NCI-H146 treated with DMSO at 0.1 percent for 48 hours (cell line): ENCODE results near the gene KCNJ10.
"Not testable (repeated sequence)": the region's sequence is repeated elsewhere in the genome, so short reads cannot be mapped to it uniquely, and the experiment has no call there.

Source experiments
- DNase-seq: peaks from one replicate; lab custom pipeline; 2025; ENCODE audit not compliant: unreplicated experiment; lab: John Stamatoyannopoulos, UW

The KCNJ10 gene

DNA sequence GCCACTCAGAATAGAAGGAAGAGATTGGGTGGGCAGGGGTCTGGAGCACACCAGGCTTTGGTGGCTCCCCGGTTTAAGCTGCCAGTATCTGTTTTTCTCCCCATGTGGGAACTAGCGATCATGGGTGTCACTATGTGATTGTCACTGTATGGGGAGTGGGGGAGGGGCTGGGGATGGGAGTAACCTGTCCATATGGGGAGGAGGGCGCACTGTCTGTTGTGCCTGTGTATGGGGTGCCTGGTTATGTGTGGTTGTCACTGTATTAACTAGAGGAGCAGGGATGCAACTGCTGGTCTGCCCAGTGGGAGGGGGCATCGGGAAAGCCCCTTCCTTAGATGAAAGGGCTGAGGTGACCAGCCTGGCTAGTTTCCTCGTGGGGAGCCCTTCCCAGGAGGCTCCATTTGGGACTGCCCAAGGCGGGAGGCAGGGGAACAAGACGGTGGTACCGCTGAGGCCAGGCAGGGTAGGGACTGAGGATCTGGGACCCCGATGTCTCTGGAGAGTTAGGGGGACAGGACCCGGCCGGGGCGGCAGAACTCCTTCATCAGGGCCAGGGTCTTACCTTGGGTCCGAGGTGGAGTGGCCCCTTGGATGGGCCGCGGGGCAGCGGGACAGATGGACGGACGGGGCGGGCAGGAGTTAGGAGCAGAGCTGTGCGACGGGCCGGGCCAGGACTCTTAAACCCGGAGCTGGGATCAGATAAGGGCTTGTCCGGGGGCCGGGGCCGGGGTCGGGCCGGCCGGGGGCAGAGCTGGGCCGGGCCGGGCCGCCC is at the start of gene KCNJ10:
Gene KCNJ10, minus strand, starts transcription at position 701 of the 772 bp plus-strand sequence. CDS start 27,628 bp downstream, outside the sequence.
- DNase-seq, result no peak

DNA sequence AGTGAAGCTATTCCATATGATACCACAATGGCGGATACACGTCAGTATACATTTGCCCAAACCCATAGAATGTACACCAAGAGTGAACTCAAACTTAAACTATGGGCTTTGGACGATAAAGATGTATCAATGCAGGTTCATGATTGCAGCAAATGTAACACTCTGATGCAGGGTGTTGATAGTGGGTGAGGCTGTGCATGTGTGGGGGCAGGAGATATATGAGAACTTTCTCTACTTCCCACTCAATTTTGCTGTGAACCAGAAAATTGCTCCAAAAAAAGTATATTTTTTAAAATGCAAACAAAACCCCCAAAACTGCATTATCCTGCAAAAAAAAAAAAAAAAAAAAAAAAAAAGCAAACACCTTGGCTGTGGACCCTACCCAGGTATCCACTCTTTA is 49.0 kb upstream of the KCNJ10 start:
- DNase-seq, result no peak

DNA sequence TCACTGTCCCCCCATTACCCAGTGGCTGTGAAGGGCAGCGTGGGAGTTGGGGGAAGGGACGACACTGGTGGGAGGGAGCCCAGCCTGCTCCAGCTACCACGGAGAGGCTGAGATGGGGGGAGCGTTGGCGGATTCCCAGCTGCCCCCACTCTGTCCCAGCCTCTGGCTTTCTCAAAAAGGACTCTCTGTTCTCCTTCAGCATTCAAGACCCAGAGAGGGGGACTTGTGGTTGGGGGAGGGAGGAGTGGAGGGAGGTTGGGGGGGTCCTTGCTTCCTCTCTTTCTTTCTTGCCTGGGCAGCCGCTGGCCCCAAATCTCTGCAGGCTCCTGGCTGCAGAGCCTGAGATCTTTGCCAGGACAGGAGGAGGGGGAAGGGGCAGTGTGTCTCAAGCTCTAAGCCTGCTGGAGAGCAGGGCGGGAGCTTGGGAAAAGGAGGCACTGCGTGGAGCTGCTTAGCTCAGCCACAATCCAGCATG is 47.8 kb upstream of the KCNJ10 start:
- DNase-seq, result no peak

DNA sequence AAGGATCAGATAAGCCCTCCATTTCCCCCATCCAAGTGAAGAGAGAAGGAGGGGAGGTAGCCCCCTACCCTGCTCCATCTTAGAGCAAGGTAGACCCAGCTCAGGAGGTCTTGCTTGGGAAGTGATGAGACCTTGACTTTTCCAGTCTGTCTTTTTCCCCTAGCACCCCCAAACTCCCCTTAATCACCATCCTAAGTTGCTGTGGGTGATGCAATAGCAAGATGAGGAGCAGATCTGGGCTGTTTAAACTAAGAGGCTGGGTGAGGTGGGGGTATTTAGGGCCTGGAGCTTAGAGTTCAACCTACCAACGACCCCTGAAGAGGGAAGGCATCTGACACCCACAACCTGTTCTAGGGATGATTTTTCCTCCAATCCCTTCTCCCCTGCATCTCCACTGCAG is 47.3 kb upstream of the KCNJ10 start:
- DNase-seq, result no peak

DNA sequence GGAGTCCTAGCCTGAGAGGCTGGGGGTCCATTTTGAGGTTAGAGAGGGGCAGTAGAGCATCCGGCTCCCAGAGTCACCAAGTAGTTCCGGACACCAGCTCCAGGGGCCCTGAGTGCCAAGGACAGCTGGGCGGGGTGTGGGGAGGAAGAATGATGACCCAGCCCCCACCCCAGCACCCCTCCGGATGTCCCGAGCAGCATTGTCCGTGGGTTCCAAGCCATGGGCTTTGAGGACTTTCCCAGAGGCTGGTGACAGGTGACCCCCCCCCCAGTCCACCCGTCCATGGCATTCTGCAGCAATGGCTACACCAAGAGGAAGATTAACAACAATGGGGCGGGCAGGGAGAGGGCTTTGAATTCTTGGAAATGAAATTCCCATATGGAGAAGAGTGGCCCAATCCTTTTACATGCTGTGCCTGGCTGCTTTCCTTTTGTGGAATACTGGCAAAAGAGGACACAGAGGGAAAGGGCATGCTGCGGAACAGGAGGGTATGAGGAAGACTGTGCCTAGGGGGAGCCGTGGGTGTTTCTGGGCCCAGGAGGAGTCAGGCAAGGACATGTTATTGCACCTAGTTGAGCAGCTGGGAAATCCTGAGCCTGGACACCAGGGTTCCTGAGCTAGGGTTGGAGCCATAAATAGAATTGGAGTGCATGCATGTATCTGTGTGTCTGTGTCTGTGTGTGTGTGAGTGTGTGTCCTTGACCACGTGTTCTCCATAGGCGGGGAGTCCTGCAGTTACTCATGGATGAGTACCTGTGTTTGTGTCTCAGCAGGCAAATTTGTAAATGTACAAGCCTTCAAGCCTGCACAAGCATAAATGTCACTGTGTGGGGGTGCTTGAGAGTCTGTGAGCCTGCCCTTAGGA is 46.6 kb upstream of the KCNJ10 start:
- DNase-seq, result no peak

DNA sequence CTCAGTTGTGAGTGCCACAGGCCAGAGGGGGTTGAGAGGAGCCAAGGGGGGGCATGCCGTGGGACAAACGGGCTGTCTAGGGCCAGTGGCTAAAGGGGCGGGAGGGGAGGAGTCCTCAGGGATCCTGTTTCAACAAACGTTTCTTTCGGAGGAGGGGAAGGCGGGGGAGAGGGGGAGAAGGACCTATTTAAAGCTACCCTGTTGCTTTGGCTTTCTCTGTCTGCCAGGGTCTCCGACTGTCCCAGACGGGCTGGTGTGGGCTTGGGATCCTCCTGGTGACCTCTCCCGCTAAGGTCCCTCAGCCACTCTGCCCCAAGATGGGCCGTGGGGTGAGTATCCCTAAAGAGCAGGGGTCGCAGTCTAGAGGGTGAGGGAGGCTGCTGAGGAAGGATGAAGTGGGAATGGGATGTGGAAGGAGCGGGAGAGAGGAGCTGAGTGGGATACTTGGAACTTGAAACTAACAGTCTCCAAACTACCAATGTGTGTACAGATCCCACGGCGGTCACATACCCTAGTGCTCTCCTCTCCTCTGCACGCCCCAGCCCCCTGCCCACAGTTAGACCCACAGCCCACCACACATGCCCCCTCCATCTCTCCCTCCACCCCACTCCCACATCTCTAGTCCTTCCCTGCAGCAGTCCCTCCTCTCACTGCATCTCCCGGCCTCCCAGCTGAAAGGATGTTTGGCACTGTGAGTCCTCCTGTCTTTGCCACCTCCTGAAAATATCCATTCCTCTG is 45.8 kb upstream of the KCNJ10 start, which contains the start of gene ATP1A2:
Gene ATP1A2, plus strand, starts transcription at position 215 of the 738 bp plus-strand sequence. Its CDS starts 103 bp downstream, at position 318.
- no peak for DNase-seq

DNA sequence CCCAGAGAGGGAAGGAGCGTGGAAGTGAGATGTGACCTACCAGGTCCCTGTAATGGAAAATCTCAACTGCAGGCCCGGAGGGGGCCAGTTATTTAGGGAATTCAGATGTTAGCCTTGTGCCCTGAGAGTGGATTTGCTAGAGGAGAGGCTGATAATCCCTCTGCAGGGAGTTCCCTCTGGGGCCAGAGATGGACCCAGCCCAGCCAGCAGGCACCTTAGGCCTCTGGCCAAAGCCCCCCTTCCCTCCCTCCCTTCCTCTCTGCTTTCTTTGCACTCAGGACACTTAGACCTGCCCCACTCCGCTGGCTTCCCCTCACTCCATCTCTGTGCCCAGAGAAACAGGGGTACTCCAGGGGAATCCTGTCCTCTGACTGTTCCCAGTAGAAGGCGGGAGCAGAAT is 44.1 kb upstream of the KCNJ10 start:
- DNase-seq, result no peak

DNA sequence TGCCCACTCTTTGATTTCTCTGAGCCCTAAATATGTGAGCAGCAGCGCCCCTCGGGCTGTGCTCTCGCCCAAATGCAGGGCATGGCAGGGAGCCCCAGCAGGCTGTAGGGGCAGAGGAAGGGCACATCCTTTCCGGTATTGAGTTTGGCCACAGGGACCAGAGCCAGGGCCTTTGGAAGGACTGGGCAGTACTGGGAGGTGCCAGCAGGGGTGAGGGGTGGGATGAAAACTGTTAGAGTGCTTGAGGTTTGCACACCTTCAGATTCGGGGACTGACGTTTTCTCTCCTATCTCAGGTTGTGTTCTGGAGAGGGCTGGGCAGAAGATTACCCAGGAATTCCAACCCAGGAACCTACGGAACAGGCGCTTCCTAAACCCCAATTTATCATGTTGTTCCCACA is 43.4 kb upstream of the KCNJ10 start:
- no peak for DNase-seq

DNA sequence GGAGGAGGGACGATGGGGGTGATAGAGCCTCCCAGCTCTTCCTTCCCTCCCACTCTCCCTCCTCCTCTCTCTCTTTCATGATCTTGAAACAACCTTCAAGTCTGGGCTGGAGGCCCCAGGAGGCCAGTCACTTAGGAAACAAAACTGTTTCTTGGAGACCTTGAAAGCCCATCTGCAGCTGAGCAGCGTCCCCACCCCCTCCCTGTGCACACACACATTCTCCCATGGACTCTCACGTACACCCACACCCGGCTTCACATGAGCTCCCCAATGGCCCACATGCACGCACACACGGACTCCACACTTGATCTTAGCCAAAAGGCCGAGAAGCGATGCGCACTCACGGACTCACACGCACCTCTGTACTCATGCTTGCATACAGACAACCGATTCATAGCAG is 42.4 kb upstream of the KCNJ10 start:
- DNase-seq, result no peak

DNA sequence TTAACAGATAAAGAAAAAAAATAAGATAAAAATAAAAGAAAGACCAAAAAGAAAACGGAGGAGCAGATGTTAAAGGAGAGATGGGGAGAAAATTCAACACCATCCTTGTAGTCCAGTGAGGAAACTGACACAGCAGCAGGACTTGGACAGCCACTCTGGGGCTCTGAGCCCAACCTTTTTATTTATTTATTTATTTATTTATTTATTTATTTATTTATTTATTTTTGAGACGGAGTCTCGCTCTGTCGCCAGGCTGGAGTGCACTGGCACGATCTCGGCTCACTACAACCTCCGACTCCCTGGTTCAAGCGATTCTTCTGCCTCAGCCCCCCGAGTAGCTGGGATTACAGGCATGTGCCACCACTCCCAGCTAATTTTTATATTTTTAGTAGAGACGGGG is 41.5 kb upstream of the KCNJ10 start:
- DNase-seq, result not testable (repeated sequence)

DNA sequence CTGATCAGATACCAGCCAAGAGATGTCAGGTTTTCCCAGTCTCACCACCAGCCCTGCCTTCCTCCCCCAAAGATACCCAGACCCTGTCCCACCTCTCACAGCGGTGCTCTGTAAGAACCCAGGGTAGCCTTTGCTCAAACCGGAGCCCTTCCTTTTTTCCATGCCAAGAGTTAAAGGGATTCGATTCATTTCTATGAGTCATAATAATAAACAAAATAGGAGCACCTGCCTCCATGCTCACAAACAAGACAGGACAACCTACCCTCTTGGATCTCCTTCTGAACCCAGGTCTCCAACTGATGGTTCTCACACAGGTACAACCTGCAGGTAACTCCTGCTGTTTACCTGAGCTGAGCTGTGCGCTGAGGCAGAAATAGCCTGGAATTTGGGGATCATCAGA is 39.7 kb upstream of the KCNJ10 start:
- no peak for DNase-seq

DNA sequence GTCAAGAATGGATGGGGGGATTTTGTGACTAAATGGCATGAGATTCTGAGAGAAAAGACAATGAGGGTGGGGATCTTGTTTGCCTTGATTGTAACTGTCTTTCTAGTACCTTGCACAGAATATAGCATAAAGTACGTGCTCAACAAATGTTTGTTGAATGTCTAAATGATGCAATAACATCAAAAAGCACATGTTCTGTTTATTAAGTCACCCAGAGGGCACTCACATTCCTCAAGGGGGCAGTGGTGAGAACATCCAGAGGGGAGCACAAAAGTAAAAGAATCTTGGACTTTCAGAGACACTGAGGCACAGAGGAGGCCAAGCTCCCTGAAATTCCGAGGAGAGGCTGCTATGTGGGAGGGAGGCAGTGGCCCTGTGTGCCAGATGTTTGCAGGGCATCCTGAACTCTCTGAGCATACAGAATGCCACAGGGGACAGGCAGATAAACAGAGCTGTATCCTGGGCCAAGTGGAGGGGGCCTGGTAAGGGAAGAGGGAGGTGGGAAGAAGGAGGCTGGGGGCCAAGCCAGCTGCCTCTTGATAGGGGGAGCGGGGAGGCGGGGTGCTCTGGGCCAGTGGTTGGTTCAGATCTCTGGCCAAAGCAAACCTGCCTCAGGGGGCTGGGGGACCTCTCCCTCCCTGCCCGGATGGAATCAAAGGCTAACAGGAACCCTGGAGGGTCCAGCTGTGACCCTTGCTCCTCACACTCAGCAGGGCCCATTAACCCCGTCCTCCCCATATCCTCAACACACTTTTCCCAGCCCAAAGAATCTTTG is 39.1 kb upstream of the KCNJ10 start:
- DNase-seq, result no peak

DNA sequence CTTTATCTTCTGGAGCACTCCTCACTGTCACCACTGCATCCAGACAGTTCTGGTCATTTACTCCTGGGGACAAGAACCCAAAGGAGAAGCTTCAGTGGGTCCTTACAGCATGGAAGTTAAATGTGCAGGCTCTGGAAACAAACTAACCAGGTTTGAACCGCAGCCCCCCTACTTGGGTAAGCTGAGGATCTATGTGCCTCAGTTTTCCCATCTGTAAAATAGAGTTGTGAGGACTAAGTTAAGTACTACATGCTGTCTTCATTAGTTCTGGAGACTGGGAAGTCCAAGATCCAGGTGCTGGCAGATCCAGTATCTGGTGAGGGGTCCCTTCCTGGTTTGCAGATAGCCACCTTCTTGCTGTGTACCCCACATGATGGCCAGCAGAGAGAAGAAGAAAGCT is 37.6 kb upstream of the KCNJ10 start:
- no peak for DNase-seq

DNA sequence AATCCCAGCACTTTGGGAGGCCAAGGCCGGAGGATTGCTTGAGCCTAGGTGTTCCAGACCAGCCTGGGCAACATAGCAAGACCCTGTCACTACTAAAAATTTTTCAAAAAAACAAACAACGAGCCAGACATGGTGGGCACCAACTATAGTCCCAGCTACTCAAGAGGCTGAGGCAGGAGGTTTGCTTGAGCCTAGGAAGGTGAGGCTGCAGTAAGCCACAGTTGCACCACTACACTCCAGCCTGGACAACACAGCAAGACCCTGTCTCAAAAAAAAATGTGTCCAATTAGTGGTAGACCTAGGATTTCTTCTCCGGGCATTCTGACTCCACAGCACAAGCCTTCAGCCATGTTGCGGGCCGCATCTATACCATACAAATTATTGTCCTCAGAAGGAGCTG is 35.2 kb upstream of the KCNJ10 start:
- no peak for DNase-seq

DNA sequence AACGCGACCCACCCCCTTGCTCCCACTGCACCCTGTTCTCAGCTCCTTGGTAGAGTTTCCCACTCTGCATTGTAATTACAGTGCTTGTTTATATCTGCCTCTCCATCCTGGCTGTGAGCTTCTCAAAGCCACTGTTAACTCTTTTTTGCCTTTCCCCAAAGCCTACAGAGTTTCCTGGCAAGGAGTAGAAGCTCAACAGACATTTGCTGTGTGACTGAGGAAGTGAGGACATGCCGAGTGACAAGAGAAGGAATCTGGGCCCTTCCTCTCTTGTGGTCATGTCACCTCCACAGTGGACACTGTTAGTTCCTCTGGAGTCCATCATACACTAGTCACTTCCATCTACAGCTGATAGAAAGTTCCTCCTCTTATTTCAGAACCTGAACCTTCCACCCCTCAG is 34.5 kb upstream of the KCNJ10 start:
- no peak for DNase-seq

DNA sequence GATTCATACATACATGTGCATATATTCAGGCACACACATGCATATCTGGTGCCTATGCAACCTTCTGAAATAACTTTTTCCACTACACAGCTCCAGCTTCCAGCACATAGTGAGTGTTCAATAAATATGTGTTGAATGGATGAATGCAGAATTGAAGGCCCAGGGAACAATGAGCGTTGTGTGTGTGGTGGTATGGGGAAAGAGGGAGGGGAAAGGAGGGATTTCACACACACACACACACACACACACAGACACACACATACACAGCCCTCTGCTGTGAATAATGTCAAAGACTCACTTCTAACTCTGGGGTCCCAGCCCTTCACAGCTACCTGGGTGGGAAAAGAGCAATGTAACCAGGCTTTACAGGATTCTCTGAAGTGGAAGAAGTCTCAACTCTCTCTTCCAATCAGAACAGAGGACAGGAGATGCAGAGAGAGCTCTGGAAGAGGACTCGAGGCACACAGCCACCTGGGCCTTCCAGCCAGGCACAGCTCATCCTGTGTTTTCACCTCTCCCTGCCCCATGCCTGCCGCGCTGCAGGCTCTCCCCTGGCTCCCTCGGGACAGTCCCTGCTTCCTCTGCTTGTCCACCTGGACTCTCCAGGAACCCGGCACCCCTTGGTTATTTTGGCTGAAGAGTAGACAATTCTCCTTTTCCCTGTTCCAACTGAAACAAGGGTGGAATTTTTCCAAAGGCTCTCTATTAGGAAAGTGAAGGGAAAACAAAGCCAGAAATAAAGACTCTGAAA is 33.9 kb upstream of the KCNJ10 start:
- DNase-seq, result no peak

DNA sequence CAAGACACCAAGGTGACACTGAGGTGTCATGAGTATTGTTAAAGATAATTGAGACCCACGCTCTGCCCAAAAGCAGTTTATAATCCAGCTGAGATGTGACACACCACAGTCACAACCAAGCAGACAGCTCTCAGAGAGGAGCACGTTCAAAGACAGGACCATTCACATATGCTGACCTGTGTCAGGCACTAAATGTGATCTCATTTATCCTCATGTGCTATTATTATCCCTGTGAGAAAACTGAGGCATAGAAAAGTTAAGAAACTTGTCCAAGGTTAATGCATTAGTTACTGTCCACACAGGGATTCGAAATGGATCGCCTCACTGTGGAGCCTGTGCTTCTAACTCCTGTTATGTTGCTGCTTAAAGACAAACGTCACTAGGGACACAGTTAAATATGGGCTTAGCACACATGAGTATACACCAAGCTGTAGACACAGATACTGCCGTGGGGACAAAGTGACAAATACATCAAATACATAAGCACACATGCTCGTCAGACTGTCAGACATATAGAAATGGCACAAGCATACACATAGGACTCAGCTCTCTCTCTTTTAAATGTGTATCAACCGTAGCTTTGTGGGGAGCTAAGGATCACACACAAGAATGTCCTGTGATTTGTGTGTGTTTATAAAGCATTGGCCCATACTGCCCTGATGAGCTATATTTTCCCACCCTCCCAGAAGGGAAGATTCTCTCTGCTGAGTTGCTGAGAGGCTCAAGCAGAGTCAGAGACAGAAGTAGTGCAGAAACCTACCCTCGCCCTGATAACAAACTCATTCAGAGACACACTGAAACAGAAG is 32.0 kb upstream of the KCNJ10 start:
- no peak for DNase-seq

DNA sequence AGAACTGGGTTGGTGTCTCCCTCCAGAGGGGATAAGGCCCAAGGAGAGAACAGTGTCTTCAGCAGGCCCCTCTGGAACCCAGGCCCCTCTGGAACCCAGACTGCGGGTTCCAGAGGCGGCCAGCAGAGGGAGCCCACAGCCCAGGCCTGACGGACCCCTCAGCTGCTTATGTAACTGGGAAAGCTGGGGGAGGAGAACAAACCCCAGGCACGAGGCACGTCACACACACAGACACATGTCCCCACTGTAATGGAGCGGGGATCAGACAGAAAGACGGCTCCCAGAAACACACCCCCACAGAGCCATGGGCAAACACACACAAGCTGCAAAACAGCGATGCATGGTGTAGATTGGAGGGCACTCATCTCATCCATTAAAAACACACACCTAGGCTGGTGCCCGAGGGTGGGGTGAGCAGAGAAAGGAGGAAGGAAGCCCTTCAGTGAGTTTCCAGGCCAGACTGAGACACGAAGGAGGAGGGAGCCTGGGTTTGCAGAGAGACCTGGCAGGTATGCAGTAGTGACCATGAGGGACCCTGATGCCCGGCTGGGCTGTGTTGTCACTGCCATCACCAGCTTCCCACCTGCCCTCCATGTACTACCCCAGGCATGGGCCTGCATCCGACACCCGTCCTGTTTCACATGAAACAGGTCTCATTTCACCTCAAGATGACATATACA is 31.2 kb upstream of the KCNJ10 start:
- peak; percentile 18 for DNase-seq
